Astrocyte of the cerebellum (primary cell): ENCODE data around the gene FASTK.
A peak's percentile ranks its signal among the peaks of the same experiment; 100 is the strongest.

Experiments used
- DNase-seq: peaks from one replicate; pipeline ENCODE4 v3.0.0-alpha.2; 2011; ENCODE audit warnings: low read depth
- H3K4me3 ChIP-seq: 2 replicates; pipeline ENCODE4 v1.5.1; 2011; ENCODE audit warnings: mild to moderate bottlenecking, low read depth, low read length, moderate library complexity
- in situ Hi-C: cut with HindIII; loops from 2 replicates; pipeline ENCODE4 v1.10.0; 2017; ENCODE audit warnings: low sequenced_read_pairs
- TF ChIP-seq, protein P1 (sequence below): IDR thresholded peaks from 2 replicates; pipeline ENCODE4 v1.5.1; 2012; ENCODE audit warnings: low read length, low read depth, moderate library complexity, mild to moderate bottlenecking; ENCODE audit errors: missing control alignments

Gene FASTK

DNA sequence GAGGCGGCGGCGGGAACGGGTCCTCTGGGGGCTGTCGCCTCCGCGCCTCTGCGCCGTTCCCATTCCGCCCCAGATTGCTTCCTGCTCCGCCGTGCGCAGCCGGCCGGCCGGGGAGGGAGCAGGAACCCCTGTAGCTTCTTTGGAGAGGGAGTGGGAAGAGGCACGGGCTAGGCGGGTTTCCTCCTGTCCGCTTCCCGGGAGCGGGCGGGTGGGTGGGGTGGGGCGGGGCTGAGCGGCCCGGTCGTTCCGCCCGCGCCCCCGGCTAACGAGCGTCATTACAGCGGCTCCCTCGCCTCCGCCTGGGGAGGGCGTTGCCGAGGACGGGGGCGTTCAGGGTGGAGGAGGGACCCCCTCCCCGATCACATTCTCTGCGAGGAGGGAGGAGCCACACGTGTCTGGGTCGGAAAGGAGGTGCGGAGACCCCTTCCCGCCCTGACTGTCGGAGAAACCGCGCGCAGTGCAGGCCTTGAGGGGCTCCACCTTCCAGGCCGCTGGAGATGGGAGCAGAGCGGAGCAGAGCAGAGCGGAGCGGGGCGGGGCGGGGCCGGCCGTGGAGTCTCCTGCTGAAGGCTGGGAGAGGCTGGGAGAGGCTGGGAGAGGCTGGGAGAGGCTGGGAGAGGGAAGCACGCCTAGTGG is 45.4 kb upstream of the FASTK start:
- no peak for DNase-seq
- TF ChIP-seq, protein P1, sequence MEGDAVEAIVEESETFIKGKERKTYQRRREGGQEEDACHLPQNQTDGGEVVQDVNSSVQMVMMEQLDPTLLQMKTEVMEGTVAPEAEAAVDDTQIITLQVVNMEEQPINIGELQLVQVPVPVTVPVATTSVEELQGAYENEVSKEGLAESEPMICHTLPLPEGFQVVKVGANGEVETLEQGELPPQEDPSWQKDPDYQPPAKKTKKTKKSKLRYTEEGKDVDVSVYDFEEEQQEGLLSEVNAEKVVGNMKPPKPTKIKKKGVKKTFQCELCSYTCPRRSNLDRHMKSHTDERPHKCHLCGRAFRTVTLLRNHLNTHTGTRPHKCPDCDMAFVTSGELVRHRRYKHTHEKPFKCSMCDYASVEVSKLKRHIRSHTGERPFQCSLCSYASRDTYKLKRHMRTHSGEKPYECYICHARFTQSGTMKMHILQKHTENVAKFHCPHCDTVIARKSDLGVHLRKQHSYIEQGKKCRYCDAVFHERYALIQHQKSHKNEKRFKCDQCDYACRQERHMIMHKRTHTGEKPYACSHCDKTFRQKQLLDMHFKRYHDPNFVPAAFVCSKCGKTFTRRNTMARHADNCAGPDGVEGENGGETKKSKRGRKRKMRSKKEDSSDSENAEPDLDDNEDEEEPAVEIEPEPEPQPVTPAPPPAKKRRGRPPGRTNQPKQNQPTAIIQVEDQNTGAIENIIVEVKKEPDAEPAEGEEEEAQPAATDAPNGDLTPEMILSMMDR = no peak
- in situ Hi-C loops = no loop called here
- H3K4me3 ChIP-seq = peak overlapping the region; percentile 24

DNA sequence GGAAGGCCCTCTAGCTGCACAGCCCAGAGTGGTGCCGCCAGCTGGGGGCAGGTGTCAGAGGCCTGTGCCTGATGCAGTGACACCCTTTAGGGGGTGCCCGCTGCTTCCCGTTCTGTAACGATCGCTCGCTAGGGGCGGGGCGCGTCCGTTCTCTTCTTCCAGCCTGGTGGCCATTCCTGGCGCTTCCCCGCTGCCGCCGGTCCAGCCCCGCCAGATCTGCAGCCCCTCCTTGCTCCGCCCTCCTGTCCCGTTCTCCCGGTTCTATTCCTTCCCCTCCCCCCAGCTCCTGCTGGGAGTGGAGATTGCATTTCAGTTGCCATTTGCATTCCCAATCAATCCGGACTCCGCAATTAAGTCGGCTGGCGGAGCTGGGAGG is 44.8 kb upstream of the FASTK start:
- peak overlapping the region; percentile 24 for H3K4me3 ChIP-seq
- in situ Hi-C loops = no loop called here
- DNase-seq = no peak
- TF ChIP-seq, protein P1 = no peak

DNA sequence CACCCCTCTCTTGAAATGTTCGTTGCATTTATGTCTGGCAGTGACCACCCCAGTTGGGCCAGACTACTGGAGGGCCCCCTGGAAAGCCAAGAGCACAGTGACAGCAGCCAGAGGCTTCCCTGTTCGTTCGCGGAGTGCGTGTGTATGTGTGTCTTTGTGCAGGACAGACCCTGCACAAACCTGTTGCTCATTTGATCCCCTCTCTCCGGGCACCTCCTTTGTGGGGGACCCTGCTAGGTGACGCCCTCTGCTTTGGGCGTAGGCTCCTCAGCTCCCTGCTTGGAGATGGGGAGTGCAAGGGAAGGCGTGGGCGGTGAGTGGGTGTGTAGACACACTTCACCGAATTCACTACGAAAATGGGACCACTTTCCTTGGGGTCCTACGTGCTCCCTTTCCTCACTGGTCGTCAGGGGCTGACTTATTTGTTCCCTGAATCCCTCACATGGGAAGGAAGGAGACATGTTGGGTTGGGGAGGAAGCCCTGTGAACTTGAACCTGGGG is 44.3 kb upstream of the FASTK start:
- TF ChIP-seq, protein P1 = no peak
- H3K4me3 ChIP-seq = no peak overlapping the region
- no peak for DNase-seq
- in situ Hi-C loops = no loop called here

DNA sequence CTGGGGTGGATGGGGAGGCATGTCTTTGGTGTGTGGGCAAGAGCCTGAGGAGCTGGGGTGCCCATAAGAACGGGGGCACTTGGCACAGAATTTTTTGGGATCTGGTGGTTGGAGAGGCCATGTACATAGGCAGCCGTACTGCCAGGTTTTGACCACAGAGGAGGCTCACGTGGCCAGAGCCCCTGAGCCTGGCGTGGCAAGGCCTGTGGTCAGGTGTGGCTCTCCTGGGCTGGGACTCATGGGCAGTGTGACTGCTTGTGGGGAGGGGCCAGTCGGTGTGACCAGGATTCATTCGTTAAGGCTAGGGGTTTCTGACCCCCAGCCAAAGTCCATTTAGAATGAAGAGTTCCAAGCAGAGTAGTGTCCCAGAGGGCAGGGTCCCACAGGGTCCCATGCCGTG is 43.9 kb upstream of the FASTK start:
- in situ Hi-C loops = no loop called here
- TF ChIP-seq, protein P1 = no peak
- H3K4me3 ChIP-seq = no peak overlapping the region
- no peak for DNase-seq

DNA sequence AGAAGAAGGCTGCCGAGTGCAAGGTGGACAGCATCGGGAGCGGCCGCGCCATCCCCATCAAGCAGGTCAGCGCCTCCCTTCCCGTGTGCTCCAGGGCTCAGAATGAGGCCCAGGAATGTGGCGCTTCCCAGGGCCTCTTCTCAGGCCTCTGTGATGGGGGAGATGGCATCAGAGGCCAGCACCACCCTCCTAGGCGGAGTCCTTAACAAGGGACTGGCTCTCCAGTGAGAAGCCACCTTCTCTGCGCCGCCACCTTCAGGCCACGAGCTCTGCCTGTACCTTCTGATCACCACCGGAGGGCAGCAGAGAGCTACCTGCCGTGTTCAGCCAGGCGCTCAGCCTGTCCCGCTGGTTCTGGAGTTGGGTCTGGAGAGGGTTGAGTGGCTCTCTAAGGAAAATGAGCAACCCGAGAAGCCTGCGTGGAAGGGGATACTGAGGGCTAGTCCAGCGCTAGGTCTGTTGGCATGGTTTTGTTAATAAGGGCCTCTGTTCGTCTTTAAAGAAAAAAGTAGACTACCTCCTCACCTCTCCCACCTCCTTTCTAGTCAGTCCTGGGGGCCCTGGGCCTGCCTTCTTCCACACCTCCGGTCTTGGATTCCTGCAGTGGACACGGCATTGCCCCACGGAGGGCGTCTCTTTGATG is 43.3 kb upstream of the FASTK start:
- TF ChIP-seq, protein P1 = peak; percentile 99
- in situ Hi-C loops = no loop called here
- H3K4me3 ChIP-seq = no peak overlapping the region
- peak; percentile 50 for DNase-seq

DNA sequence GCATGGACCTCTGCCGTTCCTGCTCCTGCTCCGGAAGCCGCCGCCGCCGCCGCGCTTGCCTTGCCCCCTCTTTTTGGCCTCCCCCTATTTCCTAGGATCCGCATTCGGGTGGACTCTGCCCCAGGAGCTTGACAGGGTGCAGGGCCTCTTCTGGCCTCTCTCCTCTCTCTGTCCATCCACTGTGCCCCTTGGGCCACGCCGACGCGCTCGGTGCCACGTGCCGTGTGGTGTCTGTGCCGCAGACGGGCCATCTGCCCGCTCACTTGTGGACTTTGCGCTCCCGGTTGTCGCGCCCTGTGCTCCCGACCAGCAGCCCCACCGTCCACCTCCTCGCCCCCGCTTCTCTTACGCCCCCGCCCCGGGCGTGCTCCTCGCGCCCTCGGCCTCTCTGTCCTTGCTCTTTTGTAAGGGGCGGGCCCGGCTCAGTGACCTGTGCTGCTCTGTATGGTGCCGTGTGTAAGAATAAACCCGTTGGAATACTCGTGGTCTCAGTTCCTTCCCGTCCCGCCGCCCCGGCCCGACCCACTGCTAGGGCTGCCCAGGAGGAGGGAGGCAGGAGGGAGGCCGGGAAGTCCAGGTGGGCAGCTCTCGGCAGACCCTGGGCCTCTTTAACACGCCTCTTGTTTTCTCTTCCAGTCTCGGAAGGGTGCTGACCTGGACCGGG is 42.7 kb upstream of the FASTK start:
- no peak for DNase-seq
- in situ Hi-C loops = no loop called here
- TF ChIP-seq, protein P1 = no peak
- H3K4me3 ChIP-seq = no peak overlapping the region
